Central memory CD8-positive, alpha-beta T cell (primary cell): Measurements from ENCODE around the gene SLC25A43.

Experiments used
- ATAC-seq: fragments of 150-1000 bp; cut with Tn5 transposase; replicated peaks from 2 replicates; pipeline ENCODE4 v1.10.0; 2022; ENCODE audit warnings: mild to moderate bottlenecking, moderate FRiP score, moderate number of reproducible peaks; ENCODE audit not compliant: poor library complexity, severe bottlenecking; ENCODE audit errors: extremely low read depth
- DNase-seq, 2 donors: peaks; one replicate each; pipeline ENCODE4 v3.0.0; 2021; ENCODE audit warnings: low spot score in 2 of 2
- H3K27ac Mint-ChIP-seq: one replicate; pipeline ENCODE4 v1.8.0; 2022; ENCODE audit warnings: low read depth, mild to moderate bottlenecking, moderate library complexity, mixed read lengths
- H3K27me3 Mint-ChIP-seq: one replicate; pipeline ENCODE4 v1.8.0; 2022; ENCODE audit warnings: mixed read lengths
- H3K36me3 Mint-ChIP-seq: one replicate; pipeline ENCODE4 v1.8.0; 2022; ENCODE audit warnings: mild to moderate bottlenecking, moderate library complexity, mixed read lengths; ENCODE audit not compliant: insufficient read depth
- H3K4me1 Mint-ChIP-seq: one replicate; pipeline ENCODE4 v1.8.0; 2022; ENCODE audit warnings: mixed read lengths
- H3K4me3 Mint-ChIP-seq: one replicate; pipeline ENCODE4 v1.8.0; 2022; ENCODE audit warnings: mild to moderate bottlenecking, moderate library complexity, mixed read lengths
- H3K9me3 Mint-ChIP-seq: one replicate; pipeline ENCODE4 v1.8.0; 2022; ENCODE audit warnings: mixed read lengths

Gene SLC25A43

GRCh38 chrX:119389214-119389613 is 9.9 kb upstream of the SLC25A43 start:
- H3K4me1 Mint-ChIP-seq: no peaks in the 10 kb centered on the region
- H3K4me3 Mint-ChIP-seq: no peak overlapping the region
- H3K27me3 Mint-ChIP-seq: no peaks in the 10 kb centered on the region
- no peak overlapping the region for H3K27ac Mint-ChIP-seq
- no peaks in the 10 kb centered on the region for H3K9me3 Mint-ChIP-seq
- no peak for DNase-seq
- H3K36me3 Mint-ChIP-seq: no peaks in the 10 kb centered on the region
- ATAC-seq: no peak

GRCh38 chrX:119389871-119390501 is 9.2 kb upstream of the SLC25A43 start:
- Mint-ChIP-seq H3K36me3 (no peaks in the 10 kb centered on the region), H3K27me3 (no peaks in the 10 kb centered on the region), H3K4me1 (no peaks in the 10 kb centered on the region), H3K4me3 (no peak overlapping the region), H3K27ac (no peak overlapping the region), H3K9me3 (no peaks in the 10 kb centered on the region)
- ATAC-seq (no peak), DNase-seq (no peak)

GRCh38 chrX:119391279-119391678 is 7.9 kb upstream of the SLC25A43 start:
- no peak overlapping the region for H3K27ac Mint-ChIP-seq
- H3K27me3 Mint-ChIP-seq: no peaks in the 10 kb centered on the region
- no peak for ATAC-seq
- H3K36me3 Mint-ChIP-seq: no peaks in the 10 kb centered on the region
- DNase-seq: no peak
- H3K4me1 Mint-ChIP-seq: no peaks in the 10 kb centered on the region
- no peaks in the 10 kb centered on the region for H3K9me3 Mint-ChIP-seq
- no peak overlapping the region for H3K4me3 Mint-ChIP-seq

GRCh38 chrX:119393144-119393543 is 6.0 kb upstream of the SLC25A43 start:
- H3K27me3 Mint-ChIP-seq: no peaks in the 10 kb centered on the region
- H3K4me1 Mint-ChIP-seq: no peaks in the 10 kb centered on the region
- DNase-seq: no peak
- no peak overlapping the region for H3K27ac Mint-ChIP-seq
- no peak for ATAC-seq
- H3K4me3 Mint-ChIP-seq: no peak overlapping the region
- H3K36me3 Mint-ChIP-seq: no peaks in the 10 kb centered on the region
- no peaks in the 10 kb centered on the region for H3K9me3 Mint-ChIP-seq

- Mint-ChIP-seq H3K4me1 (peaks cover 14% of the 10 kb centered on the region), H3K9me3 (no peaks in the 10 kb centered on the region), H3K36me3 (peaks cover 4% of the 10 kb centered on the region), H3K27me3 (no peaks in the 10 kb centered on the region), H3K4me3 (peak overlapping the region; percentile 87), H3K27ac (peak overlapping the region; percentile 84)
- DNase-seq (no peak), ATAC-seq (peak; percentile 29)
Measured at GRCh38 chrX:119398587-119398973, 556 bp upstream of the SLC25A43 start.

- H3K4me3 Mint-ChIP-seq: peak overlapping the region; percentile 4
- H3K27ac Mint-ChIP-seq: no peak overlapping the region
- peaks cover 5% of the 10 kb centered on the region for H3K36me3 Mint-ChIP-seq
- no peaks in the 10 kb centered on the region for H3K27me3 Mint-ChIP-seq
- H3K9me3 Mint-ChIP-seq: no peaks in the 10 kb centered on the region
- DNase-seq (no peak), ATAC-seq (no peak)
- peaks cover 14% of the 10 kb centered on the region for H3K4me1 Mint-ChIP-seq
Measured at GRCh38 chrX:119399772-119400101, 601 bp downstream of the SLC25A43 start.

GRCh38 chrX:119401569-119401968 is 2.4 kb downstream of the SLC25A43 start:
- H3K27ac Mint-ChIP-seq: peak overlapping the region; percentile 3
- no peaks in the 10 kb centered on the region for H3K27me3 Mint-ChIP-seq
- ATAC-seq: no peak
- peaks cover 5% of the 10 kb centered on the region for H3K36me3 Mint-ChIP-seq
- H3K9me3 Mint-ChIP-seq: no peaks in the 10 kb centered on the region
- H3K4me3 Mint-ChIP-seq: no peak overlapping the region
- no peak for DNase-seq
- peaks cover 14% of the 10 kb centered on the region for H3K4me1 Mint-ChIP-seq

GRCh38 chrX:119402588-119402987 is 3.5 kb downstream of the SLC25A43 start:
- no peaks in the 10 kb centered on the region for H3K9me3 Mint-ChIP-seq
- peaks cover 5% of the 10 kb centered on the region for H3K36me3 Mint-ChIP-seq
- H3K4me3 Mint-ChIP-seq: no peak overlapping the region
- DNase-seq (no peak), ATAC-seq (no peak)
- no peaks in the 10 kb centered on the region for H3K27me3 Mint-ChIP-seq
- peaks cover 14% of the 10 kb centered on the region for H3K4me1 Mint-ChIP-seq
- H3K27ac Mint-ChIP-seq: no peak overlapping the region

GRCh38 chrX:119406776-119407175 is 7.6 kb downstream of the SLC25A43 start:
- ATAC-seq: no peak
- DNase-seq: no peak
- Mint-ChIP-seq H3K27me3 (no peaks in the 10 kb centered on the region), H3K27ac (peak overlapping the region; percentile 8), H3K9me3 (no peaks in the 10 kb centered on the region), H3K36me3 (peaks cover 7% of the 10 kb centered on the region), H3K4me3 (no peak overlapping the region), H3K4me1 (no peaks in the 10 kb centered on the region)

- no peak for ATAC-seq
- DNase-seq: no peak
- Mint-ChIP-seq H3K4me3 (no peak overlapping the region), H3K4me1 (no peaks in the 10 kb centered on the region), H3K9me3 (no peaks in the 10 kb centered on the region), H3K27ac (peak overlapping the region; percentile 8), H3K27me3 (no peaks in the 10 kb centered on the region), H3K36me3 (peaks cover 7% of the 10 kb centered on the region)
Measured at GRCh38 chrX:119407681-119408080, 8.5 kb downstream of the SLC25A43 start.

GRCh38 chrX:119410027-119410819 is 11.1 kb downstream of the SLC25A43 start:
- ATAC-seq: no peak
- DNase-seq: no peak
- peaks cover 7% of the 10 kb centered on the region for H3K36me3 Mint-ChIP-seq
- H3K27me3 Mint-ChIP-seq: no peaks in the 10 kb centered on the region
- H3K9me3 Mint-ChIP-seq: no peaks in the 10 kb centered on the region
- no peak overlapping the region for H3K27ac Mint-ChIP-seq
- H3K4me1 Mint-ChIP-seq: no peaks in the 10 kb centered on the region
- no peak overlapping the region for H3K4me3 Mint-ChIP-seq

- ATAC-seq (no peak), DNase-seq (no peak)
- peaks cover 7% of the 10 kb centered on the region for H3K36me3 Mint-ChIP-seq
- H3K27ac Mint-ChIP-seq: no peak overlapping the region
- no peaks in the 10 kb centered on the region for H3K4me1 Mint-ChIP-seq
- H3K27me3 Mint-ChIP-seq: no peaks in the 10 kb centered on the region
- H3K9me3 Mint-ChIP-seq: no peaks in the 10 kb centered on the region
- no peak overlapping the region for H3K4me3 Mint-ChIP-seq
Measured at GRCh38 chrX:119410854-119411253, 11.7 kb downstream of the SLC25A43 start.

- Mint-ChIP-seq H3K36me3 (peaks cover 7% of the 10 kb centered on the region), H3K27me3 (no peaks in the 10 kb centered on the region), H3K4me1 (no peaks in the 10 kb centered on the region), H3K4me3 (no peak overlapping the region), H3K9me3 (no peaks in the 10 kb centered on the region), H3K27ac (no peak overlapping the region)
- DNase-seq (no peak), ATAC-seq (no peak)
Measured at GRCh38 chrX:119411959-119412358, 12.8 kb downstream of the SLC25A43 start.
